ENCODE data around the gene RABL2B.

The RABL2B gene

DNA sequence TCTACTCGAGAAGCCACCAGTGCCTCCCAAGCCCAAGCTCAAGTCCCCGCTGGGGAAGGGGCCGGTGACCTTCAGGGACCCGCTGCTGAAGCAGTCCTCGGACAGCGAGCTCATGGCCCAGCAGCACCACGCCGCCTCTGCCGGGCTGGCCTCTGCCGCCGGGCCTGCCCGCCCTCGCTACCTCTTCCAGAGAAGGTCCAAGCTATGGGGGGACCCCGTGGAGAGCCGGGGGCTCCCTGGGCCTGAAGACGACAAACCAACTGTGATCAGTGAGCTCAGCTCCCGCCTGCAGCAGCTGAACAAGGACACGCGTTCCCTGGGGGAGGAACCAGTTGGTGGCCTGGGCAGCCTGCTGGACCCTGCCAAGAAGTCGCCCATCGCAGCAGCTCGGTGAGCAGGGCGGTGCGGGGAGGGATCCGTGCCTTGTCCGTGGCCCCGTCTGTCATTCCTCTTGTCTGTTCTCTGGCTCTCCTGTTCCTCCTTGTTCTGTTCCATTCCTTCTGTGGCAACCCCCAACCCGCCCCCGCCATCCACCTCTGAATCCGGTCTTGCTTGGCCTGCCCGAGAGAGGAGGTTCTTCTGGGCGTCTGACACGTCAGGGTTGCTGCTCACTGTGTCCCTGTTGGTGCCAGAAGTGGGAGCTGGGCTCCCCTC, 61.3 kb downstream of the RABL2B start:
- DNase-seq: no peak

GRCh38 chr22:50721257-50721844, 62.1 kb downstream of the RABL2B start:
- no peak for DNase-seq

DNA sequence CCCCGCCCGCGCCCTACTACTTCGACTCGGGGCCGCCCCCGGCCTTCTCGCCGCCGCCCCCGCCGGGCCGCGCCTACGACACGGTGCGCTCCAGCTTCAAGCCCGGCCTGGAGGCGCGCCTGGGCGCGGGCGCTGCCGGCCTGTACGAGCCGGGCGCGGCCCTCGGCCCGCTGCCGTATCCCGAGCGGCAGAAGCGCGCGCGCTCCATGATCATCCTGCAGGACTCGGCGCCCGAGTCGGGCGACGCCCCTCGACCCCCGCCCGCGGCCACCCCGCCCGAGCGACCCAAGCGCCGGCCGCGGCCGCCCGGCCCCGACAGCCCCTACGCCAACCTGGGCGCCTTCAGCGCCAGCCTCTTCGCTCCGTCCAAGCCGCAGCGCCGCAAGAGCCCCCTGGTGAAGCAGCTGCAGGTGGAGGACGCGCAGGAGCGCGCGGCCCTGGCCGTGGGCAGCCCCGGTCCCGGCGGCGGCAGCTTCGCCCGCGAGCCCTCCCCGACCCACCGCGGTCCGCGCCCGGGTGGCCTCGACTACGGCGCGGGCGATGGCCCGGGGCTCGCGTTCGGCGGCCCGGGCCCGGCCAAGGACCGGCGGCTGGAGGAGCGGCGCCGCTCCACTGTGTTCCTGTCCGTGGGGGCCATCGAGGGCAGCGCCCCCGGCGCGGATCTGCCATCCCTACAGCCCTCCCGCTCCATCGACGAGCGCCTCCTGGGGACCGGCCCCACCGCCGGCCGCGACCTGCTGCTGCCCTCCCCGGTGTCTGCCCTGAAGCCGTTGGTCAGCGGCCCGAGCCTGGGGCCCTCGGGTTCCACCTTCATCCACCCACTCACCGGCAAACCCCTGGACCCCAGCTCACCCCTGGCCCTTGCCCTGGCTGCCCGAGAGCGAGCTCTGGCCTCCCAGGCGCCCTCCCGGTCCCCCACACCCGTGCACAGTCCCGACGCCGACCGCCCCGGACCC, 62.9 kb downstream of the RABL2B start:
- no peak for DNase-seq

DNA sequence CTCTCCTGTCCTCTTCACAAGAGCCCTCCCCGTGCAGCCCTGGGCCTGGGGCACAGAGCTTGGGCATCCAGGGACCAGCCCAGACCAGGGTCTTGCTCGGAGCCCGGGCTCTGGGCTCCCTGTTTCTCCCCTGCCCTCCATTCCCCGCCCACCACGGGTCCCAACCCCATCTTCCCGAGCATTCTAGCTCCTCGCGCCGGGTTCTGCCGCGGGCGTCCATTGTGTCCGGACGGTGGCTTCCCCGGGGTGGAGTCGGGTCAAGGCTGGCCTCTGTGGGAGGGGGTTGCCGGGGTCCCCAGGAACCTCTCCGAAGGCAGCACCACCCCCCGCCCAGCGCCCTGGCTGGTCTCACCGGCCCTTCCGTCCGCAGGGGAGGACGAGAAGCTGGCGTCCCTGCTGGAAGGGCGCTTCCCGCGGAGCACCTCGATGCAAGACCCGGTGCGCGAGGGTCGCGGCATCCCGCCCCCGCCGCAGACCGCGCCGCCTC, 63.6 kb downstream of the RABL2B start:
- no peak for DNase-seq

- no peak for DNase-seq
Observed at GRCh38 chr22:50718352-50718709, 65.1 kb downstream of the RABL2B start.

- no peak for DNase-seq
Observed at GRCh38 chr22:50717709-50718351, 65.6 kb downstream of the RABL2B start.

Data from COR-L47 (cell line).